Ishikawa (cell line): ENCODE results near the gene CAMTA1.

ENCODE experiments used
- CEBPB ChIP-seq: IDR thresholded peaks from 2 replicates; pipeline ENCODE4 v1.6.1; 2012
- CREB1 ChIP-seq: IDR thresholded peaks from 2 replicates; pipeline ENCODE4 v1.6.1; 2012; ENCODE audit warnings: low read depth
- EGR1 ChIP-seq: IDR thresholded peaks from 2 replicates; pipeline ENCODE4 v1.6.1; 2012
- EP300 ChIP-seq: IDR thresholded peaks from 2 replicates; pipeline ENCODE4 v1.6.1; 2012; ENCODE audit warnings: borderline replicate concordance
- FOXM1 ChIP-seq: IDR thresholded peaks from 2 replicates; pipeline ENCODE4 v1.6.1; 2012; ENCODE audit warnings: low read depth, borderline replicate concordance
- NFIC ChIP-seq: IDR thresholded peaks from 2 replicates; pipeline ENCODE4 v1.6.1; 2012
- RAD21 ChIP-seq: IDR thresholded peaks from 2 replicates; pipeline ENCODE4 v1.6.1; 2012; ENCODE audit warnings: low read depth
- REST ChIP-seq: IDR thresholded peaks from 2 replicates; pipeline ENCODE4 v1.6.1; 2012; ENCODE audit warnings: low read depth, mild to moderate bottlenecking
- TAF1 ChIP-seq: IDR thresholded peaks from 2 replicates; pipeline ENCODE4 v1.6.1; 2012; ENCODE audit warnings: low read depth, mild to moderate bottlenecking
- TCF12 ChIP-seq: IDR thresholded peaks from 2 replicates; pipeline ENCODE4 v1.6.1; 2012; ENCODE audit warnings: low read depth
- TEAD4 ChIP-seq: IDR thresholded peaks from 2 replicates; pipeline ENCODE4 v1.6.1; 2012
- YY1 ChIP-seq: IDR thresholded peaks from 2 replicates; pipeline ENCODE4 v1.6.1; 2012; ENCODE audit warnings: low read depth
- TF ChIP-seq, protein P1 (sequence below): IDR thresholded peaks from 2 replicates; pipeline ENCODE4 v1.6.1; 2012
- TF ChIP-seq, protein P2 (sequence below): IDR thresholded peaks from 2 replicates; pipeline ENCODE4 v1.6.1; 2012

- TF ChIP-seq YY1 (no peak), CEBPB (no peak), TAF1 (no peak), EGR1 (no peak), RAD21 (no peak), FOXM1 (no peak), EP300 (no peak), TEAD4 (no peak), NFIC (no peak), REST (no peak), CREB1 (no peak), TCF12 (no peak)
- TF ChIP-seq, protein P1, sequence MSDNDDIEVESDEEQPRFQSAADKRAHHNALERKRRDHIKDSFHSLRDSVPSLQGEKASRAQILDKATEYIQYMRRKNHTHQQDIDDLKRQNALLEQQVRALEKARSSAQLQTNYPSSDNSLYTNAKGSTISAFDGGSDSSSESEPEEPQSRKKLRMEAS, result no peak
- TF ChIP-seq, protein P2, sequence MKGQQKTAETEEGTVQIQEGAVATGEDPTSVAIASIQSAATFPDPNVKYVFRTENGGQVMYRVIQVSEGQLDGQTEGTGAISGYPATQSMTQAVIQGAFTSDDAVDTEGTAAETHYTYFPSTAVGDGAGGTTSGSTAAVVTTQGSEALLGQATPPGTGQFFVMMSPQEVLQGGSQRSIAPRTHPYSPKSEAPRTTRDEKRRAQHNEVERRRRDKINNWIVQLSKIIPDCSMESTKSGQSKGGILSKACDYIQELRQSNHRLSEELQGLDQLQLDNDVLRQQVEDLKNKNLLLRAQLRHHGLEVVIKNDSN, result no peak
Measured at GRCh38 chr1:7069931-7070330, 284.7 kb downstream of the CAMTA1 start.
